ENCODE results near the gene OR52B2. TPM values are rescaled to one million over a fixed set of nuclear protein-coding genes. Genes with fewer than 3 reads are reported as not detected.
A peak's percentile ranks its signal among the peaks of the same experiment; 100 is the strongest.
"Not testable (repeated sequence)": the region's sequence is repeated elsewhere in the genome, so short reads cannot be mapped to it uniquely, and the experiment has no call there.

Gene OR52B2
- total and polyA plus RNA-seq, 2 experiments from 2014 or later, result not detected

GRCh38 chr11:6152126-6152525, 18.0 kb downstream of the OR52B2 start:
- Histone ChIP-seq H3K9me2 (ENCODE audit: insufficient read depth) (peaks cover 7% of the 10 kb centered on the region), H3F3A (replicated peaks; ENCODE audit: low read depth) (no peaks in the 10 kb centered on the region), H3K4me2 (no peak overlapping the region), H3K27me3 (ENCODE audit: insufficient read depth) (no peaks in the 10 kb centered on the region), H2AFZ (no peak overlapping the region), H3K79me2 (replicated peaks; ENCODE audit: insufficient read depth) (no peaks in the 10 kb centered on the region), H4K20me1 (replicated peaks; ENCODE audit: insufficient read depth) (no peaks in the 10 kb centered on the region), H3K4me3 (no peak overlapping the region), H3K27ac (ENCODE audit: low read depth) (no peak overlapping the region), H3K36me3 (ENCODE audit: insufficient read depth) (no peaks in the 10 kb centered on the region), H3K4me1 (ENCODE audit: insufficient read depth) (peaks cover 7% of the 10 kb centered on the region; the same call in 1 of the 2 replicates)
- Mint-ChIP-seq H3K9me3 (peaks cover 8% of the 10 kb centered on the region; the same call in 2 of the 3 replicates), H3K4me1 (peaks cover 10% of the 10 kb centered on the region), H3K36me3 (ENCODE audit: low read depth) (no peaks in the 10 kb centered on the region), H3K27ac (no peak overlapping the region), H3K27me3 (ENCODE audit: insufficient read depth, low read depth, poor library complexity) (peaks cover 3% of the 10 kb centered on the region), H3K4me3 (no peak overlapping the region)
- ATAC-seq (no peak), DNase-seq (ENCODE audit: low spot score) (no peak)
- TF ChIP-seq ZNF331 (CRISPR knock-in tag; IDR thresholded peaks at IDR 0.05; ENCODE audit: low read depth) (no peak), ETS1 (IDR thresholded peaks at IDR 0.05) (no peak), POLR2AphosphoS5 (IDR thresholded peaks at IDR 0.05; ENCODE audit: low read depth) (no peak), ZNF114 (CRISPR knock-in tag; IDR thresholded peaks at IDR 0.05) (no peak), EZH2 (IDR thresholded peaks at IDR 0.05; ENCODE audit: low read depth, unreplicated experiment) (no peak)

- no peaks in the 10 kb centered on the region for H3K27me3 Mint-ChIP-seq (ENCODE audit: insufficient read depth, low read depth, poor library complexity)
- TF ChIP-seq CREB1 (CRISPR knock-in tag; IDR thresholded peaks at IDR 0.05; ENCODE audit: low read depth) (no peak), POLR2AphosphoS5 (IDR thresholded peaks at IDR 0.05; ENCODE audit: low read depth) (no peak), ZNF331 (CRISPR knock-in tag; IDR thresholded peaks at IDR 0.05; ENCODE audit: low read depth) (no peak), ETS1 (IDR thresholded peaks at IDR 0.05) (no peak), NANOG (IDR thresholded peaks at IDR 0.05; ENCODE audit: borderline replicate concordance) (no peak), REST (IDR thresholded peaks at IDR 0.05; ENCODE audit: unreplicated experiment) (no peak)
- Histone ChIP-seq H2AFZ (no peak overlapping the region), H3K27ac (ENCODE audit: low read depth) (no peak overlapping the region), H3K36me3 (ENCODE audit: insufficient read depth) (no peaks in the 10 kb centered on the region), H3K79me2 (replicated peaks; ENCODE audit: insufficient read depth) (no peaks in the 10 kb centered on the region), H3F3A (replicated peaks; ENCODE audit: low read depth) (no peaks in the 10 kb centered on the region), H3K4me2 (no peak overlapping the region), H3K4me3 (no peak overlapping the region), H3K27me3 (ENCODE audit: insufficient read depth) (no peaks in the 10 kb centered on the region), H3K4me1 (ENCODE audit: insufficient read depth) (no peaks in the 10 kb centered on the region), H3K9me2 (ENCODE audit: insufficient read depth) (peaks cover 7% of the 10 kb centered on the region), H4K20me1 (replicated peaks; ENCODE audit: insufficient read depth) (no peaks in the 10 kb centered on the region)
- H3K9me3 Mint-ChIP-seq, result peaks cover 8% of the 10 kb centered on the region; the same call in 2 of the 3 replicates
- DNase-seq (ENCODE audit: low spot score) (no peak), ATAC-seq (no peak)
- H3K4me3 Mint-ChIP-seq, result no peak overlapping the region
- H3K4me1 Mint-ChIP-seq, result no peaks in the 10 kb centered on the region
- H3K36me3 Mint-ChIP-seq (ENCODE audit: low read depth), result no peaks in the 10 kb centered on the region
- no peak overlapping the region for H3K27ac Mint-ChIP-seq
Measured at GRCh38 chr11:6151117-6151516, 19.0 kb downstream of the OR52B2 start.

- H3K27ac Mint-ChIP-seq; H3K9me2 ChIP-seq (ENCODE audit: insufficient read depth); H3K4me1 ChIP-seq (ENCODE audit: insufficient read depth); H3K4me1 Mint-ChIP-seq; H2AFZ ChIP-seq; H3K27ac ChIP-seq (ENCODE audit: low read depth); H3K27me3 ChIP-seq (ENCODE audit: insufficient read depth); H3F3A ChIP-seq (replicated peaks; ENCODE audit: low read depth); H3K36me3 ChIP-seq (ENCODE audit: insufficient read depth); H4K20me1 ChIP-seq (replicated peaks; ENCODE audit: insufficient read depth); H3K79me2 ChIP-seq (replicated peaks; ENCODE audit: insufficient read depth); H3K9me3 Mint-ChIP-seq; H3K27me3 Mint-ChIP-seq (ENCODE audit: insufficient read depth, low read depth, poor library complexity); ATAC-seq; H3K36me3 Mint-ChIP-seq (ENCODE audit: low read depth): not testable (repeated sequence)
- DNase-seq (ENCODE audit: low spot score), result peak; percentile 5
- H3K4me3 Mint-ChIP-seq, result peak overlapping the region; percentile 52
- peak overlapping the region; percentile 51; the same call in 1 of the 2 replicates for H3K4me2 ChIP-seq
- H3K4me3 ChIP-seq, result peak overlapping the region; percentile 45; the same call in 1 of the 2 replicates
Measured at GRCh38 chr11:6143737-6144136, 26.4 kb downstream of the OR52B2 start.
